HEK293 (cell line): ENCODE data around the gene DNAJC5.

Source experiments
- ATF2 ChIP-seq: fragments of 450-650 bp; formaldehyde crosslinking; IDR thresholded peaks from 2 replicates; pipeline ENCODE4 v1.5.1; 2016; ENCODE audit warnings: missing biosample characterization, missing genetic modification characterization, low read depth
- FEZF1 ChIP-seq: fragments of 450-650 bp; formaldehyde crosslinking; IDR thresholded peaks from 2 replicates; pipeline ENCODE4 v1.5.1; 2016; ENCODE audit warnings: missing biosample characterization, missing genetic modification characterization
- IKZF3 ChIP-seq: fragments of 450-650 bp; IDR thresholded peaks from 2 replicates; pipeline ENCODE4 v1.5.0; 2018; ENCODE audit warnings: missing biosample characterization, mild to moderate bottlenecking, missing genetic modification characterization, moderate library complexity
- KLF1 ChIP-seq: fragments of 450-650 bp; formaldehyde crosslinking; IDR thresholded peaks from 2 replicates; pipeline ENCODE4 v1.5.1; 2016; ENCODE audit warnings: missing biosample characterization, missing genetic modification characterization
- KLF17 ChIP-seq: fragments of 450-650 bp; formaldehyde crosslinking; IDR thresholded peaks from 2 replicates; pipeline ENCODE4 v1.5.1; 2016; ENCODE audit warnings: missing biosample characterization, missing genetic modification characterization
- RBAK ChIP-seq: fragments of 450-650 bp; formaldehyde crosslinking; IDR thresholded peaks from 2 replicates; pipeline ENCODE4 v1.5.1; 2016; ENCODE audit warnings: missing biosample characterization, missing genetic modification characterization
- SCRT1 ChIP-seq: fragments of 450-650 bp; formaldehyde crosslinking; IDR thresholded peaks from 2 replicates; pipeline ENCODE4 v1.5.1; 2016; ENCODE audit warnings: missing biosample characterization, missing genetic modification characterization, borderline replicate concordance
- ZBTB17 ChIP-seq: fragments of 450-650 bp; formaldehyde crosslinking; IDR thresholded peaks from 2 replicates; pipeline ENCODE4 v1.5.1; 2016; ENCODE audit warnings: missing biosample characterization, missing genetic modification characterization
- ZBTB44 ChIP-seq: fragments of 450-650 bp; IDR thresholded peaks from 2 replicates; pipeline ENCODE4 v1.5.1; 2018; ENCODE audit warnings: missing biosample characterization, mild to moderate bottlenecking, missing genetic modification characterization
- ZFP3 ChIP-seq: fragments of 450-650 bp; formaldehyde crosslinking; IDR thresholded peaks from 2 replicates; pipeline ENCODE4 v1.5.1; 2016; ENCODE audit warnings: low read depth, missing biosample characterization, missing genetic modification characterization
- ZNF157 ChIP-seq: fragments of 450-650 bp; formaldehyde crosslinking; IDR thresholded peaks from 2 replicates; pipeline ENCODE4 v1.5.1; 2016; ENCODE audit warnings: missing biosample characterization, missing genetic modification characterization
- ZNF175 ChIP-seq: fragments of 450-650 bp; formaldehyde crosslinking; IDR thresholded peaks from 2 replicates; pipeline ENCODE4 v1.5.1; 2016; ENCODE audit warnings: missing biosample characterization, missing genetic modification characterization
- ZNF23 ChIP-seq: fragments of 450-650 bp; formaldehyde crosslinking; IDR thresholded peaks from 2 replicates; pipeline ENCODE4 v1.5.1; 2016; ENCODE audit warnings: missing biosample characterization, missing genetic modification characterization, borderline replicate concordance
- ZNF248 ChIP-seq: fragments of 450-650 bp; formaldehyde crosslinking; IDR thresholded peaks from 2 replicates; pipeline ENCODE4 v1.5.1; 2017; ENCODE audit warnings: missing biosample characterization, missing genetic modification characterization
- ZNF280D ChIP-seq: fragments of 450-650 bp; formaldehyde crosslinking; IDR thresholded peaks from 2 replicates; pipeline ENCODE4 v1.5.1; 2016; ENCODE audit warnings: missing biosample characterization, missing genetic modification characterization
- ZNF366 ChIP-seq: fragments of 450-650 bp; formaldehyde crosslinking; conservative IDR thresholded peaks from 2 replicates; pipeline ENCODE4 v1.5.1; 2016; ENCODE audit warnings: missing biosample characterization, missing genetic modification characterization
- ZNF449 ChIP-seq: fragments of 450-650 bp; formaldehyde crosslinking; IDR thresholded peaks from 2 replicates; pipeline ENCODE4 v1.5.1; 2017; ENCODE audit warnings: missing biosample characterization, mild to moderate bottlenecking, missing genetic modification characterization, moderate library complexity
- ZNF560 ChIP-seq: fragments of 450-650 bp; formaldehyde crosslinking; IDR thresholded peaks from 2 replicates; pipeline ENCODE4 v1.5.1; 2017; ENCODE audit warnings: missing biosample characterization, missing genetic modification characterization, borderline replicate concordance
- ZNF580 ChIP-seq: fragments of 450-650 bp; formaldehyde crosslinking; IDR thresholded peaks from 2 replicates; pipeline ENCODE4 v1.5.1; 2016; ENCODE audit warnings: missing biosample characterization, missing genetic modification characterization
- ZNF623 ChIP-seq: fragments of 450-650 bp; formaldehyde crosslinking; IDR thresholded peaks from 2 replicates; pipeline ENCODE4 v1.5.1; 2016; ENCODE audit warnings: missing biosample characterization, missing genetic modification characterization
- ZNF624 ChIP-seq: fragments of 450-650 bp; formaldehyde crosslinking; IDR thresholded peaks from 2 replicates; pipeline ENCODE4 v1.5.1; 2017; ENCODE audit warnings: missing biosample characterization, missing genetic modification characterization
- ZNF843 ChIP-seq: fragments of 450-650 bp; formaldehyde crosslinking; IDR thresholded peaks from 2 replicates; pipeline ENCODE4 v1.5.1; 2016; ENCODE audit warnings: missing biosample characterization, missing genetic modification characterization
- ZSCAN16 ChIP-seq: fragments of 450-650 bp; formaldehyde crosslinking; IDR thresholded peaks from 2 replicates; pipeline ENCODE4 v1.5.1; 2016; ENCODE audit warnings: missing biosample characterization, missing genetic modification characterization
- TF ChIP-seq, protein P1 (sequence below): fragments of 450-650 bp; formaldehyde crosslinking; IDR thresholded peaks from 2 replicates; pipeline ENCODE4 v1.5.1; 2016; ENCODE audit warnings: missing biosample characterization, missing genetic modification characterization

Gene DNAJC5

DNA sequence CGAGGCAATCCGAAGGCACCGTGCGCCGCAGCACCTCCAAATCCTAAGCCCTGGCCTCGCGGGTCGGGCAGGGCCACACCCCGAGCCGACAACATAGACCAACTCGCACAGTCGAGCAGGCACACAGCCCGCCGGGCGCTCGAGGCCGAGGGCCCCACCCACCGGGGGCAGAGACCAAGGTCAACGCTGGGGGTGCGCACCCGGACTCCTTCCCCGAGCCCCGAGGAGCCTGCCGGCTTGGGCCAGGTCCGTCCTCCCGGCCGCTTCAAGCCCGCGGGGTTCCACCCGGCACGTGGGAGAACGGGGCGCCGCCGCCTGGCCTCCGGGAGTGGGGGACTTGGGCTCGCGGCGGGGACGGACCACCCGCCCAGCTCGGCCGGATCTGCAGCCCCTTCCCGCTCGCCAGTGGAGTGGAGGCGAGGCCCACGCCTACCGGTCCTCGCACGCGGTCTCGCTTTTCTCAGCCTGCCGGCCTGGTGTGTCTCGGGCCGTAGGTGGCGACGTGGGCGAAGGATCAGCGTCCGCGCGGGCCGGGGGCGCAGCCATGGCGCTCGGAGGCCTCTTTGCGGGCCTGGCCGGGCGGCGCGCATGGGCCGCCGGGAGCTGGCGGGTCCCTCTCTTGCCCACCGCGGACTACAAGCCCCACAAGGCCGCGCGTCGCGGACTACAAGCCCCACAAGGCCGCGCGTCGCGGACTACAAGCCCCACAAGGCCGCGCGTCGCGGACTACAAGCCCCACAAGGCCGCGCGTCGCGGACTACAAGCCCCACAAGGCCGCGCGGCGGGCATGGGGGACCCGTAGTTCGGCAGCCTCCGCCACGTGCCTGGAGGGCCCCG is 61.1 kb downstream of the DNAJC5 start, which contains the start of gene UCKL1 (continued):
- TF ChIP-seq ZNF449 (tag by site-specific recombination) (peak; percentile 50; the same call in 1 of the 2 replicates), ZNF843 (tag by site-specific recombination) (0 out of 2 replicates have a peak, but pooled peaks have one; percentile 44), ZSCAN16 (no peak), ZNF623 (tag by site-specific recombination) (no peak), ZNF175 (no peak), ZNF248 (tag by site-specific recombination) (no peak), ZNF580 (no peak), SCRT1 (tag by site-specific recombination) (no peak), ZBTB17 (tag by site-specific recombination) (peak; percentile 73), ZBTB44 (tag by site-specific recombination) (peak; percentile 18; the same call in 1 of the 2 replicates), FEZF1 (tag by site-specific recombination) (no peak; the same call in 1 of the 2 replicates), ZNF366 (tag by site-specific recombination) (no peak), IKZF3 (no peak), ZFP3 (tag by site-specific recombination) (no peak), ZNF280D (tag by site-specific recombination) (no peak), ZNF560 (tag by site-specific recombination) (no peak), KLF17 (tag by site-specific recombination) (no peak; the same call in 1 of the 2 replicates), ATF2 (tag by site-specific recombination) (no peak), ZNF624 (no peak), ZNF157 (tag by site-specific recombination) (no peak), RBAK (tag by site-specific recombination) (no peak), ZNF23 (no peak), KLF1 (tag by site-specific recombination) (peak; percentile 45; the same call in 1 of the 2 replicates)
- TF ChIP-seq, protein P1, sequence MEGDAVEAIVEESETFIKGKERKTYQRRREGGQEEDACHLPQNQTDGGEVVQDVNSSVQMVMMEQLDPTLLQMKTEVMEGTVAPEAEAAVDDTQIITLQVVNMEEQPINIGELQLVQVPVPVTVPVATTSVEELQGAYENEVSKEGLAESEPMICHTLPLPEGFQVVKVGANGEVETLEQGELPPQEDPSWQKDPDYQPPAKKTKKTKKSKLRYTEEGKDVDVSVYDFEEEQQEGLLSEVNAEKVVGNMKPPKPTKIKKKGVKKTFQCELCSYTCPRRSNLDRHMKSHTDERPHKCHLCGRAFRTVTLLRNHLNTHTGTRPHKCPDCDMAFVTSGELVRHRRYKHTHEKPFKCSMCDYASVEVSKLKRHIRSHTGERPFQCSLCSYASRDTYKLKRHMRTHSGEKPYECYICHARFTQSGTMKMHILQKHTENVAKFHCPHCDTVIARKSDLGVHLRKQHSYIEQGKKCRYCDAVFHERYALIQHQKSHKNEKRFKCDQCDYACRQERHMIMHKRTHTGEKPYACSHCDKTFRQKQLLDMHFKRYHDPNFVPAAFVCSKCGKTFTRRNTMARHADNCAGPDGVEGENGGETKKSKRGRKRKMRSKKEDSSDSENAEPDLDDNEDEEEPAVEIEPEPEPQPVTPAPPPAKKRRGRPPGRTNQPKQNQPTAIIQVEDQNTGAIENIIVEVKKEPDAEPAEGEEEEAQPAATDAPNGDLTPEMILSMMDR (tag by site-specific recombination), result peak; percentile 15
